Measurements from ENCODE around the gene TRPV4. TPM values are rescaled to one million over a fixed set of nuclear protein-coding genes. Genes with fewer than 3 reads are reported as not detected.

TRPV4 gene
- total and polyA plus RNA-seq, 9 of the 15 experiments (the other 6 are each of a cell fraction or from before 2014, with no cell fraction given): 0.13 TPM; not detected in 8

DNA sequence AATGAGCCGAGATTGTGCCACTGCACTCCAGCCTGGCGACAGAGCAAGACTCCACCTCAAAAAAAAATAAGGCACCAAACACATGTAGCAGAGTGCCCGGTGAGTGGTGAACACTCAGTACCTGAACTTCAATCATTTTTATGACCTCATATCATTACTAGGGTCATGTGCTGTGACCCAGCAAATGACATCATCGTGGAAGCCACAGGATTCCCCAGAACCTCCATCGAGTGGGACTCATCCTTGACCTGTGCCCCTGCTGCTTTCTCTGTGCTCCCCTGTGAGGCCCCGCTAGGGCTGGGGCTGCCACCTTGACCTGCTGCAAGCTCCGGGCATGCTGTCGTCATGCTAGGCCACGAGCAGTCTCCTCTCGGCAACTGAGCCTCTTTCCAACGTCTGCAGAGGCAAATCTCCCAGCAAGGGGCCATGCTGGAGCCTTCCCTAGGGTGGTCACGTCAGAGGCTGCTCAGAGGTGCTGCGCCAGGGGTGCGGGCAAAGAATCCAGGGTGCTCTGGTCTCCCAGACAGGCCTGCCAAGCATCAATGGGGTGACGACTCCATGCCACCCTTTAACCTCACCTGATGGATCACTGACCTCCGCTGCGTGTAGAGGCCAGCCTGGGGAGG is 28.6 kb upstream of the TRPV4 start:
- DNase-seq (ENCODE audit: extremely low read depth in 1 of 4, low spot score in 3 of 4) (no peak), FAIRE-seq (no peak)
- 33% methylated on average over 17 of the region's 17 CpGs for WGBS (ENCODE audit: insufficient coverage, low coverage, missing lambda C conversion rate)

More for the DNA sequence above, 28.6 kb upstream of the TRPV4 start:
- ChIA-PET CTCF (ENCODE audit: low intra/inter-chr PET ratio) (no interaction called here), POLR2A (interaction anchor here (0.9 kb wide), 1 partner anchor 67 kb away, joined by 3 read pairs; no protein-coding TSS in a partner anchor)
- Histone ChIP-seq H3K27ac (ENCODE audit: extremely low read depth, low read depth, low read length) (no peak overlapping the region), H3K36me3 (ENCODE audit: control insufficient read depth, insufficient read depth, low read length) (no peaks in the 10 kb centered on the region), H3K9ac (ENCODE audit: insufficient read depth in 1 of 2, low read depth in 2 of 2, low read length in 2 of 2) (peak overlapping the region in 1 of 2 experiments; percentile 28; a peak in 2 of 4 replicates), H3K9me1 (ENCODE audit: control insufficient read depth, insufficient read depth, low read length) (no peaks in the 10 kb centered on the region), H3K27me3 (ENCODE audit: control insufficient read depth in 2 of 2, insufficient read depth in 2 of 2, low read length in 2 of 2) (peaks cover 0 to 14% of the 10 kb centered on the region in 2 experiments; a peak in 2 of 5 replicates), H4K20me1 (replicated peaks; ENCODE audit: control insufficient read depth, insufficient read depth, low read length) (no peaks in the 10 kb centered on the region), H3K79me2 (ENCODE audit: control insufficient read depth, insufficient read depth, low read length) (no peaks in the 10 kb centered on the region), H3K4me1 (replicated peaks in 1 of 2; ENCODE audit: control insufficient read depth in 2 of 2, insufficient read depth in 2 of 2, low read length in 2 of 2) (no peaks in the 10 kb centered on the region; a peak in 2 of 5 replicates), H2AFZ (ENCODE audit: low read depth, low read length) (no peak overlapping the region), H3K4me3 (no peak overlapping the region), H3K4me2 (ENCODE audit: insufficient read depth, low read length) (no peak overlapping the region), H3K9me3 (replicated peaks; ENCODE audit: control insufficient read depth, insufficient read depth, low read depth, low read length) (no peaks in the 10 kb centered on the region)
- no TSS peak for BruUV-seq (replicated peaks)
- TF ChIP-seq ZNF316 (IDR thresholded peaks at IDR 0.05): no peak
- no peak for TF ChIP-seq ARID2 (IDR thresholded peaks at IDR 0.05)
- TF ChIP-seq ATF7 (IDR thresholded peaks at IDR 0.05): peak; percentile 48; the same call in 1 of the 2 replicates
- TF ChIP-seq CEBPG (CRISPR knock-in tag; IDR thresholded peaks at IDR 0.05): 0 out of 2 replicates have a peak, but pooled peaks have one; percentile 13
- no peak for TF ChIP-seq CEBPG (tag; conservative IDR thresholded peaks at IDR 0.05 in 1 of 2, IDR thresholded peaks at IDR 0.05 in 1 of 2)
- TF ChIP-seq, protein P1, sequence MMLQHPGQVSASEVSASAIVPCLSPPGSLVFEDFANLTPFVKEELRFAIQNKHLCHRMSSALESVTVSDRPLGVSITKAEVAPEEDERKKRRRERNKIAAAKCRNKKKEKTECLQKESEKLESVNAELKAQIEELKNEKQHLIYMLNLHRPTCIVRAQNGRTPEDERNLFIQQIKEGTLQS (IDR thresholded peaks at IDR 0.05): peak; percentile 72
- TF ChIP-seq, protein P1 (CRISPR knock-in tag; conservative IDR thresholded peaks at IDR 0.05): no peak
- no peak for ATAC-seq
- in situ Hi-C loops (cut with MboI): no loop called here
- intact Hi-C loops (cut with micrococcal nuclease): no loop called here
